ENCODE measurements around the gene ZSWIM2. TPM values are rescaled to one million over a fixed set of nuclear protein-coding genes. Genes with fewer than 3 reads are reported as not detected.

ZSWIM2 gene, protein sequence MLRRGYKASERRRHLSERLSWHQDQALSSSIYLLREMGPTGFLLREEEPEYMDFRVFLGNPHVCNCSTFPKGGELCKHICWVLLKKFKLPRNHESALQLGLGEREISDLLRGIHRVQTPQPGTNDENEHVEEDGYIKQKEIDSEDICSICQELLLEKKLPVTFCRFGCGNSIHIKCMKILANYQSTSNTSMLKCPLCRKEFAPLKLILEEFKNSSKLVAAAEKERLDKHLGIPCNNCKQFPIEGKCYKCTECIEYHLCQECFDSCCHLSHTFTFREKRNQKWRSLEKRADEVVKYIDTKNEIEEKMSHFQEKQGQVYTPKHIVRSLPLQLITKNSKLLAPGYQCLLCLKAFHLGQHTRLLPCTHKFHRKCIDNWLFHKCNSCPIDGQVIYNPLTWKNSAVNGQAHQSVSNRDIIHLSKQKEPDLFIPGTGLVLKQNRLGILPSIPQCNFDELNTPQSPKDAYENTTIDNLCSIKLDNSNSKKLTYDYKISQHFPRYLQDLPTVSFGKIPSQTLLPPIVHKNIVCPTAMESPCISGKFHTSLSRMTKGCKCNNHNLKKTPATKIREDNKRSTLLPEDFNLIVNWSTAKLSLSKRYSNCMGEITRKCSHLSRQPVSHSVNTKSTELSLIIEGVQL
- total RNA-seq, result not detected in 2 replicates

DNA sequence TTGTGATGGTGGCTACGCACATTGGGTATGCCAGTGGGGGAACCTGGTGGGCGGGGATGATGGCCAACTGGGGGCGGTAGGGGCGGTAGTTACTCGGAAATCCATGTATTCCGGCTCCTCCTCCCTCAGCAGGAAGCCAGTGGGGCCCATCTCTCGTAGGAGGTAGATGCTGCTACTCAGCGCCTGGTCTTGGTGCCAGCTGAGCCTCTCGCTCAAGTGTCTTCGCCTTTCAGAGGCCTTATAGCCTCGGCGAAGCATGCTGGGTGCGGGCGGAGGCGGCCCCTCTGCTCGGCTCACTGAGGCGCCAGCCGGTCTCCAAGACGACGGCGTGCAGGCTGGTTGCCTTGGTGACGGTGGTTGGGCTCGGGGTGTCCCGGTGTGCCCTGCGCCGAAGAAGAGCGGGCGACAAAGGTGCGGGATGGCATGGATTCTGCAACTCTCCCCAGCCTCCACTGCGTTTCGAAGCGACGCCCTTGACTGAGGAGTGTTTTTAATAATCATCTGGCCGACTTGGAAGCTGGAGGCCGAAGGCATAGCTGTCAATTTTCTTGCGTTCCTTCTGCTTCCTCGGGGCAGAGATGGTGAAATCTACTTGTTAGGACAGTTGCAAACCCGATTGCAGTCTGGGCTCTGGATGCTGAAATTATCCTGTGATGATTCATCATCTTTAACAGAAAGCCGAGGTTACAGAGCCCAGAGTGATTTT, at the start of gene ZSWIM2:
TSS of gene ZSWIM2 (minus strand) at position 298 of the 706 bp plus-strand sequence. CDS start at position 258, 40 bp downstream.

Other genes starting within 250 kb of the ZSWIM2 start
- gene FAM171B, start 155.1 kb downstream of the ZSWIM2 start, total RNA-seq, result 12.0 and 14.8 TPM in 2 replicates

All from endothelial cell of coronary artery (primary cell).